Hindlimb muscle (tissue), 1 donor: ENCODE results near the gene PGBD5. TPM values are rescaled to one million over a fixed set of nuclear protein-coding genes. Genes with fewer than 3 reads are reported as not detected.

Experiments
- DNase-seq: peaks from one replicate; pipeline ENCODE4 v3.0.0-alpha.2; 2013
- polyA plus RNA-seq: library from polyadenylated mRNA; unstranded; fragments of 120-200 nt; gene quantifications from one replicate; pipeline ENCODE4 v1.2.1, GENCODE V29; 2013; ENCODE audit not compliant: insufficient read length

Gene PGBD5
- polyA plus RNA-seq, 1 donor: 33.4 TPM

- no peak for DNase-seq
These were observed 104.8 kb downstream of the PGBD5 start for GRCh38 chr1:230321341-230321740.

GRCh38 chr1:230320804-230321203 lies 105.3 kb downstream of the PGBD5 start:
- DNase-seq: no peak

GRCh38 chr1:230319014-230319747 lies 107.0 kb downstream of the PGBD5 start:
- no peak for DNase-seq

GRCh38 chr1:230317823-230318819 lies 108.0 kb downstream of the PGBD5 start:
- DNase-seq: no peak

DNA sequence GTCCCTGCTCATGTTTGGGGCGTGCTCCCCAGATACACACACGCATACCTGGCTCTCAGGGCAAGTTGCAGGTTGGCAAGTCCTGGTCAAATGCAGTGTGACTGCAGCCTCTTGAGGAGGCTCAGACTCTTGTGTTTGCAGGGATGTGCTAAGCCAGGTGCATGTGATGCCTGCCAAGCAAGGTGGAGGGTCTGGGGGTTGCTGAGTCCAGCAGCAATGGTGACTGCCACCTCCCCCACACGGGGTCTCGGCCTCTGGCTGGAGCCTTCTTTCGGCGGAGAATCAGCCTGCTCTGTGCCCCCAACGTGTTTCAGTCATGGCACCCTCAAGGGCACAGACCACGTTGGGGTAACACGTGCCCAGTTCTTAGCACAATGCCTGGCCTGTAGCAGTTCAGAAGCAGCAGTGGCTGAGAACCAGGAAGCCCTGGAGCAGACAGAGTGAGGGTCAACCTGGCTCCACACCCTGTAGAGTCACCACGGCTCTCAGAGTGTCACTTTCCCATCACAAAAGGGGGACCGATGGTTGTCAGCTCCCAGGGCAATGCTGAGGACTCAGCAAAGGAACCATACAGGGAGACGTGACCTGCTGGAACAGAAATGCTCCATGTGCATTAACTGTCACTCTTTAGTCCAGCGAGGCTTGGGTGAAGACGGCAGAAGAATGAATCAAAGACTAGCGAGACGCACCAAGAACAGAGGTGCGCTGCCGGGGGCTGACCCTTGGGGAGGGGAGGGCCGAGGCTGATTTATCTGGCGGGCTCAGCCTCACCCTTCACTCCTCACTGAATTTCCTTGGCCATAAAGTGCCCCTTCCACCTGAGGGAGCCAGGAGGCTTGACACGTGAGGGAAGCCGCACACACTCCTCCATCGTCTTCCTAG lies 109.0 kb downstream of the PGBD5 start:
- DNase-seq: no peak

- DNase-seq: no peak
These were observed 111.0 kb downstream of the PGBD5 start for GRCh38 chr1:230315099-230315498.

- no peak for DNase-seq
These were observed 112.0 kb downstream of the PGBD5 start for GRCh38 chr1:230314142-230314470.

DNA sequence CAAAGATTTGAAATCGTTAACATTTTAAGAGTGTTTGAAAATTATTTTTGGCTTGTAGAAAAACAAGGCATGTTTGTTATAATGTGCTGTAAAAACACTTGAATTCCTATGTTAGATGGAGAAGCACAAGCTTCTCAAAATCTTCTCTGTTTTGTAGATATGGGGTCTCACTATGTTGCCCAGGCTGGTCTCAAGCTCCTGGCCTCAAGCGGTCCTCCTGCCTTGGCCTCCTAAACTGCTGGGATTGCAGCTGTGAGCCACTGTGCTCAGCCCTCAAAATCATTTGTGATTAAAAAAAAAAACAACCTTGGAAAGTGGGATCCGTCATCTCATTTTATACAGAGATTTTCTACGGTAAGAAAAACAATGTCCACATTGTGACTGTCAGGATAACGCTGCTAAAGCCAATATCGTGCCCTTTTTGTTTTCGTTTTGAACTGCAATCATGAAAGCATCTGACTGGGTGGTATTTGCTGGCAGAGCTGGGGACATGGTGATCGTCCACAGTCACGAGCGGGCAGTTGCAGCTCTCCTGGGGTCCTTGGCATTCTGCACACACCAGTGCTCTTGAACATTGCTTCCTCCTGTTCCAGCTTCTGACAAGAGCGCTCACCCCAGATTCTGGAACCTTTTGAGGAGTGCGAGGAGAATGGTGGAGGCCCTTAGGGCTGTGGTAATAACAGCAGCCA lies 112.5 kb downstream of the PGBD5 start:
- no peak for DNase-seq

DNA sequence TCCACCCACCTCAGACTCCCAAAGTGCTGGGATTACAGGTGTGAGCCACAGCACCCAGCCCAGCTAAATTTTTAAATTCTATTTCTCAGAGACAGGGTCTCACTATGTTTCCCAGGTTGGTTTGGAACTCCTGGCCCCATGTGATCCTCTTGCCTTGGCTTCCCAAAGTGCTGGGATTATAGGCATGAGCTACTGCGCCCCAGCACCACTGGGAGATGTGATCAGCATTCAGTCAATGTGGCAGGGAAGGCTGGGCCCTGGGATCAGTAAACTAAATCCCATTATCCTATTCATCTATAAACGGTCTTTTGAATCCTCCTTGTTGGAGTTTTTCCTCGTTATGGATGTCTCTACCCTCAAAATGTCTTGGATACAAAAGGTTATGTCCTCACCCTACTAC lies 113.5 kb downstream of the PGBD5 start:
- DNase-seq: no peak

- DNase-seq: peak; percentile 82
These were observed 115.6 kb downstream of the PGBD5 start for GRCh38 chr1:230310381-230311163.

- no peak for DNase-seq
These were observed 116.4 kb downstream of the PGBD5 start for GRCh38 chr1:230309646-230310177.

DNA sequence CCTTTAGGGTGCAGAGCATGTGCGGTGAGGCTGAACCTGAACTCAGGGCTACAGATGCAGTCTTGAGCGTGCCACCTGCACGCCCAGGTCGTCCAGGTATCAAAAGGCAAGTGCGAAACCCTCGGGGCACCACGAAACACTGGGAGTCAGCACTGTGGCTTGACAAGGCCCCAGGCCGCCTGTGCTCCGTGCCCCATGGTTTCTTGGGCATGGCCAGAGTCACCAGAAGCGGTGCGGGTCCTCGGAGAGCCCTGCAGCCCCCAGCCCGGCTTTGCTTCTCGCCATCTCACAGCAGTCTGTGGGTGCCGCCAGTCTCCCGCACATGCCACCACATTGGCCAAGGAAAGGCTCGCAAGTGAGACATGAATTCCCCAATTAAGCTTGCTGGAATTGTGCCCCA lies 117.3 kb downstream of the PGBD5 start:
- no peak for DNase-seq

DNA sequence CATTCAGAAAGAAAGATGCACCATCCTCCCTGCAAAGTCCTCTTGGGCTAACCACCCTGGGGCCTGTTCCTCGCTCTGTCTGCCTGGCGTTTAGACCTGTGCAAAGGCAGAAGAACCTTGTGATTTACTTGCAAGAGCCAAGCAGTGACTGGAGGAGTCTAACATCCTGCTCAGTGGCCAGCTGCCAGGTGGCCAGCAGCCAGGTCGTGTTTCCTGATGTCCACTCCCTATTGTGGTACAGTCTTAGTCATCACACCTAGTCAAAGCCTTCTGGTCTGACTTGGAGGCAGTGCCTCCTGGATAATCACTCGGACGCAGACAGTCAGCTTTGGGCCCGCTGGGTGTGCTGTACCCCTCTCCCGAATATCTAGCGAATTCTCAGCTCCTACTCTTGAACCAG lies 118.1 kb downstream of the PGBD5 start:
- no peak for DNase-seq

GRCh38 chr1:230307213-230307612 lies 118.9 kb downstream of the PGBD5 start:
- no peak for DNase-seq

- no peak for DNase-seq
These were observed 120.0 kb downstream of the PGBD5 start for GRCh38 chr1:230306169-230306568.

GRCh38 chr1:230303822-230304221 lies 122.3 kb downstream of the PGBD5 start:
- DNase-seq: no peak

DNA sequence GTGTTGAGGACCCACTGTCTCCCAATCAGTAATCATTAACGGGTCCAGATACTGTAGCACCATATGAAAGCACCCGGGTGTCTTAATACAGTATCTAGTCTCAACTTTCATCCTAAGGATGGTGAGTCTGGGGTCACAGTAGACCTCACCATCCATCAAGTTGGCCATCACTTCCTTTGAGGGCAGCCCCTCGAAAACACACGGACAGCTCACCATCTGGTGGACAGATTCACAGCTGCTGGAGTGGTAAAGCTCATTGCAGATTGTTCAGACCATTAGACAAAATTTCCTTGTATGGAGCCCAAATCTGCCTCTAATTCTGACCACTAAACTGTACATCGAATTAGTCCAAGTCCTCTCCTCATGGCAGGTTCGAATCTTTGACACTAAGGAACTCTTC lies 123.1 kb downstream of the PGBD5 start:
- DNase-seq: no peak

DNA sequence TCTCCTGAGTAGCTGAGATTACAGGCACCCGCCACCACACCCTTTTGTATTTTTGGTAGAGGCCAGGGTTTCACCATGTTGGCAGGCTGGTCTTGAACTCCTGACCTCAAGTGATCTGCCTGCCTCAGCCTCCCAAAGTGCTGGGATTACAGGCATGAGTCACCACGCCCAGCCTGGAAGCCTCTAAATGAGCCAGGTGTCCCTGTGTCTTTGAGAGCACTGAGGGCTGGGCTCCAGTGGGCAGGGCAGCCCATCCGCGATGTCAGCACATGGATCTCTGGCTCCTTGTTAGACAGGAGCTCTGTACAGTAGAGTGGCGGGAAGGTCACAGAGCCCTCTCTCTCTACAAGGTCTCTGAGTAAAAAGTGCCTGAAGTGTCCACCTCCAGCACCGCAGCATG lies 124.3 kb downstream of the PGBD5 start:
- DNase-seq: no peak

- DNase-seq: no peak
These were observed 124.8 kb downstream of the PGBD5 start for GRCh38 chr1:230301322-230301721.

GRCh38 chr1:230300322-230301301 lies 125.5 kb downstream of the PGBD5 start:
- no peak for DNase-seq
